HCT116 (cell line): ENCODE results near the gene SH3TC1. TPM values are rescaled to one million over a fixed set of nuclear protein-coding genes. Genes with fewer than 3 reads are reported as not detected.

Experiments
- ATAC-seq: fragments of 200-7000 bp; cut with Tn5 transposase; 2 replicates; pipeline ENCODE4 v1.9.1; 2020; ENCODE audit warnings: mild to moderate bottlenecking, moderate library complexity
- BruUV-seq: library from RNA; stranded (reverse); fragments of 400-500 nt; replicated peaks from 2 replicates; lab custom pipeline; 2021; lab: Mats Ljungman, UMichigan
- CTCF ChIA-PET: fragments of 300-600 bp; sonication (Branson Sonifier 250); formaldehyde crosslinking; loops from one replicate; lab custom pipeline; 2021; ENCODE audit warnings: antibody characterized with exemption; lab: Charles Lee
- POLR2A ChIA-PET: fragments of 300-600, 350-600 bp; sonication (Branson Sonifier 250); formaldehyde crosslinking; loops from one replicate; lab custom pipeline; 2021; ENCODE audit warnings: antibody characterized with exemption; lab: Charles Lee
- RAD21 ChIA-PET, 2 experiments: fragments of 300-600 bp; sonication (Branson Sonifier 250); formaldehyde crosslinking; loops; one replicate each; lab custom pipeline; 2023; ENCODE audit warnings: low total read pairs in 2 of 2; ENCODE audit not compliant: uncharacterized antibody in 2 of 2, unreplicated experiment in 2 of 2, low non-redundant PET in 1 of 2; lab: Charles Lee
- DNase-seq: peaks from one replicate; pipeline ENCODE4 v3.0.0-alpha.2; 2010; ENCODE audit warnings: low read depth, low spot score
- H2AFZ ChIP-seq: fragments of 200-600 bp; shearing (Covaris generic), sonication (generic); 2 replicates; pipeline ENCODE4 v1.6.1; 2017; ENCODE audit warnings: low read depth, mixed run types, mixed read lengths, antibody characterized with exemption, low read length; ENCODE audit not compliant: poor library complexity, severe bottlenecking
- H3K27ac ChIP-seq: 2 replicates; pipeline ENCODE4 v1.5.1; 2012; ENCODE audit warnings: low read depth, low read length
- H3K27me3 ChIP-seq: fragments of 200-600 bp; sonication (generic); 2 replicates; pipeline ENCODE4 v1.6.1; 2016; ENCODE audit warnings: mixed run types, low read length, mixed read lengths; ENCODE audit not compliant: insufficient read depth
- H3K36me3 ChIP-seq, 2 experiments: fragments of 200-500 bp in 1 of 2; fragments of 200-600 bp in 1 of 2; sonication (Bioruptor generic) in 1 of 2; sonication (generic) in 1 of 2; 2 replicates each; pipeline versions ENCODE4 v1.5.1 to v1.6.1; 2014 to 2016; ENCODE audit warnings: low read length in 2 of 2, inconsistent platforms in 1 of 2, mixed read lengths in 1 of 2, mixed run types in 1 of 2; ENCODE audit not compliant: insufficient read depth in 2 of 2, control insufficient read depth in 1 of 2
- H3K4me1 ChIP-seq, 2 experiments: fragments of 200-600 bp in 1 of 2; sonication (generic) in 1 of 2; 2 replicates each; pipeline versions ENCODE4 v1.5.1 to v1.6.1; 2012 to 2017; ENCODE audit warnings: low read length in 2 of 2, inconsistent platforms in 1 of 2, mild to moderate bottlenecking in 1 of 2, mixed read lengths in 1 of 2, mixed run types in 1 of 2, moderate library complexity in 1 of 2; ENCODE audit not compliant: insufficient read depth in 2 of 2, control insufficient read depth in 1 of 2
- H3K4me2 ChIP-seq: fragments of 200-600 bp; sonication (generic); 2 replicates; pipeline ENCODE4 v1.6.1; 2017; ENCODE audit warnings: mixed run types, low read length, mixed read lengths
- H3K4me3 ChIP-seq, 2 experiments: fragments of 200-600 bp in 1 of 2; sonication (generic) in 1 of 2; replicated peaks in 1 of 2; 2 replicates each; pipeline ENCODE4 v1.5.1; 2011 to 2016; ENCODE audit warnings: low read length in 2 of 2, control low read depth in 1 of 2, low read depth in 1 of 2, mild to moderate bottlenecking in 1 of 2, mixed read lengths in 1 of 2, mixed run types in 1 of 2
- H3K79me2 ChIP-seq: fragments of 200-600 bp; sonication (generic); 2 replicates; pipeline ENCODE4 v1.6.1; 2017; ENCODE audit warnings: mild to moderate bottlenecking, mixed run types, low read length, moderate library complexity, mixed read lengths; ENCODE audit not compliant: insufficient read depth
- H3K9ac ChIP-seq: fragments of 200-600 bp; sonication (generic); 2 replicates; pipeline ENCODE4 v1.6.1; 2016; ENCODE audit warnings: low read length, mixed read lengths
- H3K9me2 ChIP-seq: fragments of 200-600 bp; sonication (generic), shearing (Covaris generic); 2 replicates; pipeline ENCODE4 v1.6.1; 2017; ENCODE audit warnings: mixed run types, mild to moderate bottlenecking, moderate library complexity; ENCODE audit not compliant: insufficient read depth
- H3K9me3 ChIP-seq, 2 experiments: fragments of 200-500 bp in 1 of 2; fragments of 200-600 bp in 1 of 2; sonication (Bioruptor generic) in 1 of 2; sonication (generic) in 1 of 2; 2 replicates each; pipeline ENCODE4 v1.6.1; 2014 to 2017; ENCODE audit warnings: low read length in 2 of 2, mixed read lengths in 2 of 2, inconsistent platforms in 1 of 2, low read depth in 1 of 2, mild to moderate bottlenecking in 1 of 2, mixed run types in 1 of 2, moderate library complexity in 1 of 2; ENCODE audit not compliant: control insufficient read depth in 1 of 2, insufficient read depth in 1 of 2
- H4K20me1 ChIP-seq: fragments of 200-600 bp; sonication (generic), shearing (Covaris generic); 2 replicates; pipeline ENCODE4 v1.6.1; 2017; ENCODE audit warnings: mixed run types, mild to moderate bottlenecking, moderate library complexity; ENCODE audit not compliant: insufficient read depth
- CBX3 ChIP-seq: IDR thresholded peaks from 2 replicates; pipeline ENCODE4 v1.6.1; 2012; ENCODE audit warnings: low read depth
- CEBPB ChIP-seq: IDR thresholded peaks from 2 replicates; pipeline ENCODE4 v1.6.1; 2012; ENCODE audit warnings: low read depth
- EGR1 ChIP-seq: IDR thresholded peaks from 2 replicates; pipeline ENCODE4 v1.6.1; 2012; ENCODE audit warnings: low read depth
- ELF1 ChIP-seq: IDR thresholded peaks from 2 replicates; pipeline ENCODE4 v1.6.1; 2012; ENCODE audit warnings: low read depth, borderline replicate concordance
- EZH2 ChIP-seq: fragments of 200-600 bp; sonication (generic); IDR thresholded peaks from 2 replicates; pipeline ENCODE4 v1.6.1; 2017; ENCODE audit warnings: antibody characterized with exemption, mixed run types
- EZH2phosphoT487 ChIP-seq: fragments of 200-600 bp; IDR thresholded peaks from 2 replicates; pipeline ENCODE4 v1.6.1; 2018; ENCODE audit warnings: antibody characterized with exemption, borderline replicate concordance
- FOSL1 ChIP-seq: IDR thresholded peaks from 2 replicates; pipeline ENCODE4 v1.6.1; 2012; ENCODE audit warnings: low read depth
- JUND ChIP-seq: IDR thresholded peaks from 2 replicates; pipeline ENCODE4 v1.6.1; 2012
- POLR2A ChIP-seq: IDR thresholded peaks from 2 replicates; pipeline ENCODE4 v1.7.0; 2011; ENCODE audit warnings: borderline replicate concordance; ENCODE audit not compliant: insufficient read depth, insufficient read length; ENCODE audit errors: extremely low read depth
- POLR2AphosphoS5 ChIP-seq: IDR thresholded peaks from 2 replicates; pipeline ENCODE4 v1.6.1; 2011; ENCODE audit warnings: mild to moderate bottlenecking, low read depth, low read length, moderate library complexity
- REST ChIP-seq: IDR thresholded peaks from 2 replicates; pipeline ENCODE4 v1.6.1; 2012; ENCODE audit warnings: low read depth
- SIN3A ChIP-seq: IDR thresholded peaks from 2 replicates; pipeline ENCODE4 v1.6.1; 2012; ENCODE audit warnings: low read depth
- SRF ChIP-seq: IDR thresholded peaks from 2 replicates; pipeline ENCODE4 v1.6.1; 2012; ENCODE audit warnings: low read depth
- TCF7L2 ChIP-seq: IDR thresholded peaks from 2 replicates; pipeline ENCODE4 v1.7.0; 2011; ENCODE audit warnings: borderline replicate concordance, inconsistent platforms; ENCODE audit not compliant: insufficient read depth, insufficient read length; ENCODE audit errors: extremely low read depth
- YY1 ChIP-seq: IDR thresholded peaks from 2 replicates; pipeline ENCODE4 v1.6.1; 2011; ENCODE audit warnings: low read length, low read depth, moderate library complexity, mild to moderate bottlenecking; ENCODE audit not compliant: insufficient replicate concordance; ENCODE audit errors: extremely low read depth
- ZFX ChIP-seq: fragments of 450-650 bp; IDR thresholded peaks from 2 replicates; pipeline ENCODE4 v1.6.1; 2017
- ZNF274 ChIP-seq: fragments of 200-500 bp; sonication (Bioruptor generic); IDR thresholded peaks from 2 replicates; pipeline ENCODE4 v1.6.1; 2014; ENCODE audit warnings: mild to moderate bottlenecking, low read depth, low read length, inconsistent platforms
- intact Hi-C: fragments of 100-400 bp; cut with micrococcal nuclease; formaldehyde crosslinking; loops from 2 replicates; pipeline ENCODE4 v1.10.0; 2022
- total RNA-seq: library from RNA; stranded (reverse); gene quantifications from one replicate; pipeline ENCODE4 v1.2.1, GENCODE V29; 2021; ENCODE audit not compliant: unreplicated experiment
- TF ChIP-seq, protein P1 (sequence below): IDR thresholded peaks from 2 replicates; pipeline ENCODE4 v1.6.1; 2011; ENCODE audit warnings: mild to moderate bottlenecking, low read length, moderate library complexity; ENCODE audit not compliant: insufficient replicate concordance; ENCODE audit errors: extremely low read depth
- TF ChIP-seq, protein P2 (sequence below): IDR thresholded peaks from 2 replicates; pipeline ENCODE4 v1.6.1; 2012

SH3TC1 gene
- total RNA-seq, 1 experiment from 2014 or later: 12.5 TPM

- no peak overlapping the region for H3K4me2 ChIP-seq
- no TSS peak for BruUV-seq
- H3K9me3 ChIP-seq: no peaks in the 10 kb centered on the region
- no peaks in the 10 kb centered on the region for H3K79me2 ChIP-seq
- no peaks in the 10 kb centered on the region for H3K27me3 ChIP-seq
- ATAC-seq (no peak), DNase-seq (no peak)
- H3K9ac ChIP-seq: no peak overlapping the region
- ChIA-PET CTCF (no interaction called here), POLR2A (no interaction called here), RAD21 (no interaction called here)
- H3K27ac ChIP-seq: no peak overlapping the region
- intact Hi-C loops: no loop called here
- no peak overlapping the region for H3K4me3 ChIP-seq
- H2AFZ ChIP-seq: no peak overlapping the region
- H3K4me1 ChIP-seq: peaks cover 0 to 6% of the 10 kb centered on the region in 2 experiments; a peak in 2 of 4 replicates
- H3K36me3 ChIP-seq: no peaks in the 10 kb centered on the region
- TF ChIP-seq, protein P1, sequence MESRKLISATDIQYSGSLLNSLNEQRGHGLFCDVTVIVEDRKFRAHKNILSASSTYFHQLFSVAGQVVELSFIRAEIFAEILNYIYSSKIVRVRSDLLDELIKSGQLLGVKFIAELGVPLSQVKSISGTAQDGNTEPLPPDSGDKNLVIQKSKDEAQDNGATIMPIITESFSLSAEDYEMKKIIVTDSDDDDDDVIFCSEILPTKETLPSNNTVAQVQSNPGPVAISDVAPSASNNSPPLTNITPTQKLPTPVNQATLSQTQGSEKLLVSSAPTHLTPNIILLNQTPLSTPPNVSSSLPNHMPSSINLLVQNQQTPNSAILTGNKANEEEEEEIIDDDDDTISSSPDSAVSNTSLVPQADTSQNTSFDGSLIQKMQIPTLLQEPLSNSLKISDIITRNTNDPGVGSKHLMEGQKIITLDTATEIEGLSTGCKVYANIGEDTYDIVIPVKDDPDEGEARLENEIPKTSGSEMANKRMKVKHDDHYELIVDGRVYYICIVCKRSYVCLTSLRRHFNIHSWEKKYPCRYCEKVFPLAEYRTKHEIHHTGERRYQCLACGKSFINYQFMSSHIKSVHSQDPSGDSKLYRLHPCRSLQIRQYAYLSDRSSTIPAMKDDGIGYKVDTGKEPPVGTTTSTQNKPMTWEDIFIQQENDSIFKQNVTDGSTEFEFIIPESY: no peak
- TF ChIP-seq CEBPB (no peak), ZNF274 (no peak), YY1 (no peak), FOSL1 (no peak), POLR2A (no peak), TCF7L2 (no peak), CBX3 (no peak), EZH2phosphoT487 (no peak), POLR2AphosphoS5 (no peak), JUND (no peak), ELF1 (no peak), ZFX (no peak), REST (no peak), SIN3A (no peak), SRF (no peak), EGR1 (no peak), EZH2 (no peak)
- TF ChIP-seq, protein P2, sequence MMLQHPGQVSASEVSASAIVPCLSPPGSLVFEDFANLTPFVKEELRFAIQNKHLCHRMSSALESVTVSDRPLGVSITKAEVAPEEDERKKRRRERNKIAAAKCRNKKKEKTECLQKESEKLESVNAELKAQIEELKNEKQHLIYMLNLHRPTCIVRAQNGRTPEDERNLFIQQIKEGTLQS: no peak
- no peaks in the 10 kb centered on the region for H3K9me2 ChIP-seq
- H4K20me1 ChIP-seq: no peaks in the 10 kb centered on the region
Observed at GRCh38 chr4:8273450-8273849, 74.4 kb downstream of the SH3TC1 start.
